NCI-H1417 treated with DMSO at 0.1 percent for 48 hours (cell line): ENCODE data around the gene DYNC1LI2.
A peak's percentile ranks its signal among the peaks of the same experiment; 100 is the strongest.
"Not testable (repeated sequence)": the region's sequence is repeated elsewhere in the genome, so short reads cannot be mapped to it uniquely, and the experiment has no call there.

Experiments used
- DNase-seq: peaks from one replicate; lab custom pipeline; 2025; lab: John Stamatoyannopoulos, UW

DYNC1LI2 gene

DNA sequence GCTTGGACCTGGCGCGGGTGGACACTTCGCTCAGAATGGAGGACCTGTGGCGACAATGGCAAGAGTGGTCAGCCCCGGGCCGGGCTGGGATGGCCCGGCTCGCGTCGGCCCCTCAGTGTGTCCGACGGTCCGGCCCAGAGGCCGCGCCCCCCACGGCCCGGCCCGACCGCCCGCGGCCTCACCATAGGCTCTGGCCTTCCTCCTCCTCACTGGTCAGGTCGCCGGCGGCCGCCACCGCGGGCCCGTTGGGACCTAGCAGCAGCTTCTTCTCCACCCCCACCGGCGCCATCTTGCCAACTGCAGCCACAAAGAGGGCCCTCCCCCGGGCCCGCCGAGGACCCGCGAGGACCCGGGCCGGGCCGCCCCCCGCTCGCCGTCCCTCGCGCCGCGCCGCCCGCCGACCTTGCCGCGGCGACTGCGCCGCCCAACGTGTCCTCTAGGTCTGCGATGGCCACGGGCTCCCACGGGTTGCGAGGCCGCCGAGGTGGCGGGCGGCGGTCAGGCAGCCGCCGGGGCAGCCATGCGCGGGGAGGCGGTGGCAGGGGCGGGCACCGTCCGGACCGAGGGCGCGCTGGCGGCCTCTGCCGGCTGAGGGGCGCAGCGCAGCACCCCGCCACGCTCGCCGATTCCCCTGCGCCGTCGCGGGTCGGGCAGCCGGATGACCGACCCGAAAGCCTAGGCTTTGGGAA, at the start of gene DYNC1LI2:
Gene DYNC1LI2, minus strand, starts transcription at position 307 of the 689 bp plus-strand sequence. Its CDS starts 18 bp downstream, at position 289.
- DNase-seq: peak; percentile 12

DNA sequence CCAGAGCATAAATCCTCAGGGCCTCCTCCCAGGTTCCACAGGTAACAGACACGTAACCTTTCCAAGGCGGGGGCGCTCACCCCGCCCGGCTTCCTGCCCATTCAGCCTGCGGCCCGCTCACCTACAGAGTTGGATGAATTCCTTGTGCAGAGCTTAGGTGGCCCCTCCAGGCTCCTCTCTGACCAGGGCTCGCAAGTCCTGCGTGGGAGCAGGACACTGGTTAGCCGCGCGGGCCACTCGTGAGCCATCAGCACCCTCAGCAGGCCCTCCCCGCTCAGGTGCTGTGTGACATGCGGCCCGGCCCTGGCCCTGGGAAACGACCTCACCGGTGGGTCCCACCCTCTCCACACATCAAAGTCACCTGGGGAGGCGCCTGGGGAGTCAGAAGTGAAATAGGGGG, 49.4 kb upstream of the DYNC1LI2 start:
- no peak for DNase-seq

- DNase-seq: no peak
Measured at GRCh38 chr16:66798161-66798560, 46.8 kb upstream of the DYNC1LI2 start.

GRCh38 chr16:66793984-66794383, 42.6 kb upstream of the DYNC1LI2 start:
- DNase-seq: not testable (repeated sequence)

- no peak for DNase-seq
Measured at GRCh38 chr16:66790130-66790733, 38.8 kb upstream of the DYNC1LI2 start.

DNA sequence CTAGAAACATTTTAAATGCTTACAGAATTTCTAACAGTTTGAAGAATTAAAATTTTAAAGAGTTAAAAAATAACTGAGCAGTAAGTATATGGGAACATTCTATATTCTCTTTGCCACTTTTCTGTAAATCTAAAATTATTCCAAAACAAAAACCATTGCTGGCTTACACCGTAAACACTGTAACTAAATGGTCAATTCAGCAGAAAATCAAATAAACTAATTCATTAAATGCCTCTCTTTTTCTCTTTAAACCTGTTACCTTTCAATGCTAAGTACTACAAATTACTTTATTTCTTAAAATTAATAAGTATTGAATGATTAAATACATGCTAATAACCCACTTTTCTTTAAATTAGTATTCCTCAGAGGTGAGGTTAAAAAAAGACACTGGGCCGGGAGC, 36.0 kb upstream of the DYNC1LI2 start:
- no peak for DNase-seq

DNA sequence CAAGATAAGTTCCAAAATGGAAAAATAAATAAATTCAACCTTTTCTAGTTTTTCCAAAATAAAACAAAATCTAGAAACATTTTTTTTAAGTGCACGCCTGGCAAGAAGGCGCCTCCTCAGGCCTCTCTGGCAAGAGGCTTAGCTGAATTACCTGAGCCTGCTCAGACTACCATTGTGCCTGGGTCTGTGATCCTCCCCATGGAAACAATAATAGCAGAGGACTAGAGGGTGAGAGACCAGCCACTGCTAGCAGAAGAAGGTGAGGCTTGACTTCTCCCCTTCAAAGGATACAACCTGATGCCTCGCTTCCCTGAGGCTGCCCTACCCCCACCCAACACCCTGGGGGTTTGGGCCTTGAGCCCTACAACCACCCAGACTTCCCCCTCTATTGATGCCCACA, 35.1 kb upstream of the DYNC1LI2 start:
- no peak for DNase-seq

GRCh38 chr16:66776457-66776856, 25.0 kb upstream of the DYNC1LI2 start:
- DNase-seq: no peak

DNA sequence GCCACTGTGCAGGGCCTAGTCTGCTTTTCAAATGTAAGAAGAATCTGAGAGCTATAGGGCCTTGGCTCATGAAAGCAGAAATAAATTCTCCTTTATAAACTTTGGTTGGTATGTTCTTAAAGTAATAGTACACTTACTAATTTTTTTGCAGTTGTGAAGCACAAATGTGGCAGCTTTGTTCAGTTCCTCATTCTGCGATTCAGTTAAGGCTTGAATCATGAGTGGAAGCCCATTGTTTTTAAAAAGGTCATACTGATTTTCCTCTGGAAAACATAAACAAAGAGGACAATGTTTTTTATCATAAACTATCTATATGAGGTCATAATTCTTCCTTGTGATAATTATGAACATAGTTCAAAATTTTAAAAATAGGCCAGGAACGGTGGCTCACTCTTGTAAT, 23.6 kb upstream of the DYNC1LI2 start:
- DNase-seq: no peak

GRCh38 chr16:66758086-66758485, 6.7 kb upstream of the DYNC1LI2 start:
- no peak for DNase-seq

GRCh38 chr16:66754819-66755218, 3.4 kb upstream of the DYNC1LI2 start:
- DNase-seq: no peak

DNA sequence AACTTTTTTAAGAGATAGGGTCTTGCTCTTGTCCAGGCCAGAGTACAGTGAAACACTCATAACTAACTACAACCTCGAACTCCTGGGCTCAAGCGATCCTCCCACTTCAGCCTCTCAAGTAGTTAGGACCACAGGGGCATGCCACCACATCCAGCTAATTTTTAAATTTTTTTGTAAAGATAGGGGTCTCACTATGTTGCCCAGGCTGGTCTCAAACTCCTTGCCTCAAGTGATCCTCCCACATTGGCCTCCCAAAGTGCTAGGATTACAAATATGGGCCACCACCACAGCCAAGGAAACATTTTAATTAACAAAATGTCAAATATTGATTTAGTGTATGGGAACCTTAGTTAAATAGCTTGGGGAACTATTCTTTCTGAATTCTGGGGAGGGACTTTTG, 2.8 kb upstream of the DYNC1LI2 start:
- DNase-seq: no peak

- DNase-seq: no peak
Measured at GRCh38 chr16:66752958-66753357, 1.5 kb upstream of the DYNC1LI2 start.

- no peak for DNase-seq
Measured at GRCh38 chr16:66752379-66752778, 970 bp upstream of the DYNC1LI2 start.

GRCh38 chr16:66751992-66752322, 548 bp upstream of the DYNC1LI2 start:
- no peak for DNase-seq

DNA sequence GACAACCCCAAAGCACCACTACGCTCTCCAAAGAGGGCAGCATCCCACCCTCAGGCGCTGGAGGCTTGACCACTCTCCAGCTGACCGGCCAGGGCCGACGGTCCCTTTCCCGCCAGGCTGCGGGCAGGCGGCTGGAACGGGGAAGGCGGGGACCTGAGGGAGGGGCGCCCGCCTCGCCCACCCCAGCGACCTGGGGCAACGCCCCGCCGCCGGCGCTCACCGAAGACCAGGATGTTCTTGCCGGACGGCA, 431 bp downstream of the DYNC1LI2 start:
- DNase-seq: no peak

GRCh38 chr16:66750279-66751052, 943 bp downstream of the DYNC1LI2 start:
- DNase-seq: no peak

- DNase-seq: no peak
Measured at GRCh38 chr16:66746682-66747081, 4.7 kb downstream of the DYNC1LI2 start.

GRCh38 chr16:66746048-66746447, 5.4 kb downstream of the DYNC1LI2 start:
- DNase-seq: no peak

- DNase-seq: no peak
Measured at GRCh38 chr16:66741950-66742808, 9.2 kb downstream of the DYNC1LI2 start.

- DNase-seq: no peak
Measured at GRCh38 chr16:66741169-66741900, 10.1 kb downstream of the DYNC1LI2 start.

DNA sequence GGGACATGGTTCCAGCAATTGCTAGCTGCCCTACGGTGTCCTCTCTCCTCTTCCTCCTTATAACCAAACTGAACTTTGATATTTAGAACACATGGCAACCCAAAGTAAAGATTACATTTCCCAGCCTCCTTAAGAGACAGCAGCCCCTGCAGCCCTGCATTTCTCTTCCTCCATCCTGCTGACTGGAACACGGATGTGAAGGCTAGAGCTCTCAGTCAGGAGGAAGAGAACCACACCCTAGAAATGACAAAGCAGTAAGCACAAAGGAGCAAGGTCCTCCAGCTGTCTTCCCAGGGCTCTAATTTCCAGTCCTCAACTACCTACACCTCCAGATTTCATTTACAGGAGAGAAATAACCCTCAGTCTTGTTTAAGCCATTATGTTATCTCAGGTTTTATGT, 10.9 kb downstream of the DYNC1LI2 start:
- no peak for DNase-seq
